ENCODE results near the gene DSTN. TPM values are rescaled to one million over a fixed set of nuclear protein-coding genes. Genes with fewer than 3 reads are reported as not detected.

Gene DSTN
- polyA plus RNA-seq (2012; ENCODE audit: missing spikeins), result 46.9 TPM

DNA sequence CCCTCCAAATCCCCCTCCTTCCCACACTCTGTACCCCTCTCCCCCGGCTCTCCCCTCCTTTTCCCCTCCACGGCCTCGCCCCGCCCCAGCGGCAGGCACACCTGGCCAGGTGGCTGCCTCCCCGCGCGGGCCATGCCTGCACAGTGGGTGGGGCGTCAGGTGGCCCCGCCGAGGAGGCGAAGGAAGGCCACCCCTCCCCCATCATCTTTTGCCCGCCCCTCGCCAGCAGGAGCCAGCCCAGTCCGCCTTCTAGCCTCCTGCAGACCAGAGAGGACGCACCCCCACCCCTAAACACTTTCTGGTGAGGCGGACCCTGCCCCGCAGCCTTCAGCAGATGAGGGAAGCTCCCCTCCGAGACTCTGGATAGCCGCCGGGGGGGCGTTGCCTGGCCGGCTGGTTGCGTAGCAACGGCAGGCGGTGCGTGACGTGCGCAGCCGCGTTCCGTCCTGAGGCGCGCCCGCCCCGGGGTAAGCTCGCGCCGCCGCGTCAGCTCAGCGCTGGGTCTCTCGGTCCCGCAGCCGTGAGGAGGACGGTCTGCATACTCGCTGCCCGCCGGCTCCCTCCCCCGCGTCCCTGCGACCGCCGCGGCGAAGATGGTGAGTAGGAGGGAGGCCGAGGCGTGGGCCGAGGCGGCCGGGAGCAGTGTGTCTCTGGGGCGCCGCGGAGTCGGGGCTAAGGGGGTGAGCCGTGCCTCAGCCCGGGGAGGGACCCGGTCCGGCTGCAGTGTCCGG lies at the start of gene DSTN:
TSS of gene DSTN (plus strand) at position 460 of the 731 bp plus-strand sequence. CDS start at position 594, 134 bp downstream.
- peak; percentile 98 for FAIRE-seq
- TF ChIP-seq TAF1 (IDR thresholded peaks at IDR 0.05; ENCODE audit: borderline replicate concordance, low read depth, low read length) (no peak), POLR2A (IDR thresholded peaks at IDR 0.05; ENCODE audit: low read depth, low read length) (peak; percentile 57; the same call in 1 of the 2 replicates)

GRCh38 chr20:17520583-17520982 lies 49.3 kb upstream of the DSTN start:
- TF ChIP-seq POLR2AphosphoS5 (IDR thresholded peaks at IDR 0.05; ENCODE audit: low read depth, low read length) (no peak), TAF1 (IDR thresholded peaks at IDR 0.05; ENCODE audit: borderline replicate concordance, low read depth, low read length) (no peak), POLR2A (IDR thresholded peaks at IDR 0.05; ENCODE audit: low read depth, low read length) (no peak)

More for the DNA sequence above, at the start of gene DSTN:
- DNase-seq (ENCODE audit: insufficient read length), result peak; percentile 89

DNA sequence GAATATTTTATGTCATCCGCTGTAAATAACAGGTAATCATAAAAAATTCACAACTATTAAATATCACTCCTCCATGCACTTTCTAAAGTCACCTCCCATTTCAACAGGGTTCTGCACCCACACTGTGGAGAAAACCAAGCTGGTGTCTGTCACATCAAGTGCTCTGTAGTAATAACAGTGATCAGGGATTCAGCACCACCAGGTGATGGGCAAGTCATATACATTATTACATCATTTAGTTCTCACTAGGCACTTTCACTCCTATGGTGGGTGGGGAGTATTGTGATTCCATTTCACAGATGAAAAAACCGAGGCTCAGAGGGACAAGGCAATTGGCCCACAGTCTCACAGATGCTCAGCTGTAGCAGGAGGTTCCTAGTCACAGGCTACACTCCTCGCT lies 47.3 kb upstream of the DSTN start:
- FAIRE-seq (no peak), DNase-seq (ENCODE audit: insufficient read length) (no peak)
- TF ChIP-seq POLR2AphosphoS5 (IDR thresholded peaks at IDR 0.05; ENCODE audit: low read depth, low read length) (no peak), POLR2A (IDR thresholded peaks at IDR 0.05; ENCODE audit: low read depth, low read length) (no peak), TAF1 (IDR thresholded peaks at IDR 0.05; ENCODE audit: borderline replicate concordance, low read depth, low read length) (no peak)

More at GRCh38 chr20:17520583-17520982, 49.3 kb upstream of the DSTN start:
- FAIRE-seq (no peak), DNase-seq (ENCODE audit: insufficient read length) (no peak)

DNA sequence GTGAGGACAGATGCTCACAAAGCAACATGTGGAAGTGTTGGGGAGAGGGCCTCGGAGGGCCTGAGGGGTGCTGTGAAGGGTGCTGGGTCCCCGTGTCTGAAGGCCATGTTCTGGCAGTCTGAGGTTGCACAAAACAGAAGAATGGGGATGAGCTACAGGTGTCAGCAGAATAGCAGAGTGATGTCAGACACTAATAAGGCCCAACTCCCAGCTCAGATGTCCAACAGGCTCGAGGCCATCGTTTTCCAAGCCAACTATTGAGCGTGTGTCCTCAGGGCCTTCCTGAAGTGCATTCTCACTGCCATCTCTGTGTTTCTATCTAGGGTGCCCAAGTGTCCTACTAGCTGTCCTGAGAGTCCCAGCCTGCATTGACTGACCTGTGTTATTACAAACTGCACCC lies 46.5 kb upstream of the DSTN start:
- TF ChIP-seq POLR2A (IDR thresholded peaks at IDR 0.05; ENCODE audit: low read depth, low read length) (no peak), POLR2AphosphoS5 (IDR thresholded peaks at IDR 0.05; ENCODE audit: low read depth, low read length) (no peak), TAF1 (IDR thresholded peaks at IDR 0.05; ENCODE audit: borderline replicate concordance, low read depth, low read length) (no peak)
- DNase-seq (ENCODE audit: insufficient read length) (no peak), FAIRE-seq (no peak)

DNA sequence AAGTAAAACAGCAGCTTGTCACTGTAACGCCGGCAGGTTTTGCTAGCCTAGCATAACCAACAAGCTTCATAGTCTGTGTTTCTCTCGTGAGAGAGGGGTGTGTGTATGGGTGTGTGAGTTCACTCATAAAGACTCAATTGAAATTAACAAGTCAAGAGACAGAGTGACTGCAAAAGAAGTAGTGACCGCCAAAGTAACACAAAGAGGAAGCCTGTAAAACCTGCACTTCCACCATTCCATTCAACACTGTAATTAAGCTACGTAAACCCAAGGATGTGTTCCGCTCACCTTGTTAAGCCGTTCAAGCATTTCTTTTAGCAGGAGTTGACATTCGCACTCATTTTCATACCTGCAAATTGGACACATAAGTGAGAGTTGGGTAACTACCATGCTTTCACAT lies 45.3 kb upstream of the DSTN start:
- DNase-seq (ENCODE audit: insufficient read length), result no peak
- FAIRE-seq, result no peak

DNA sequence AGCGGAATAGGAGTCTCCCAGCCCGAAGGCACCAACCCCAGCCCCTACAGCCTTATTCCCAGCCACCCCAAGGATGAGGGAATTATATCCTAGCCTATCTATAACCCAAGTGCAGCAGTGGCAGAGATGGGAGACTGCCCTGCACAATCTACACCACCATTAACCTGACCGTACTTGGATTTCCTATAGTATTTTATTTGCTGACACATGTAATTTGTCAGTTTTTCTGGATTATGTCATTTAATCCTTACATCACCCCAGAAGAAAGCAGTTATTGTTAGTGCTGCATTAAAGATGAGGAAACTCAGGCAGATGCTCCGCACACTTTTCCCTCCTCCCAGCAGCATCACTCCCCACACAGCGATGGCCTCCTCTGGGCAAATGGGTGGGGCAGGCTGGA lies 44.7 kb upstream of the DSTN start:
- TF ChIP-seq POLR2AphosphoS5 (IDR thresholded peaks at IDR 0.05; ENCODE audit: low read depth, low read length), result no peak
- TF ChIP-seq POLR2A (IDR thresholded peaks at IDR 0.05; ENCODE audit: low read depth, low read length), result no peak
- no peak for TF ChIP-seq TAF1 (IDR thresholded peaks at IDR 0.05; ENCODE audit: borderline replicate concordance, low read depth, low read length)
- DNase-seq (ENCODE audit: insufficient read length) (no peak), FAIRE-seq (no peak)

More for the DNA sequence above, 45.3 kb upstream of the DSTN start:
- no peak for TF ChIP-seq POLR2A (IDR thresholded peaks at IDR 0.05; ENCODE audit: low read depth, low read length)
- TF ChIP-seq POLR2AphosphoS5 (IDR thresholded peaks at IDR 0.05; ENCODE audit: low read depth, low read length), result no peak
- TF ChIP-seq TAF1 (IDR thresholded peaks at IDR 0.05; ENCODE audit: borderline replicate concordance, low read depth, low read length), result no peak

DNA sequence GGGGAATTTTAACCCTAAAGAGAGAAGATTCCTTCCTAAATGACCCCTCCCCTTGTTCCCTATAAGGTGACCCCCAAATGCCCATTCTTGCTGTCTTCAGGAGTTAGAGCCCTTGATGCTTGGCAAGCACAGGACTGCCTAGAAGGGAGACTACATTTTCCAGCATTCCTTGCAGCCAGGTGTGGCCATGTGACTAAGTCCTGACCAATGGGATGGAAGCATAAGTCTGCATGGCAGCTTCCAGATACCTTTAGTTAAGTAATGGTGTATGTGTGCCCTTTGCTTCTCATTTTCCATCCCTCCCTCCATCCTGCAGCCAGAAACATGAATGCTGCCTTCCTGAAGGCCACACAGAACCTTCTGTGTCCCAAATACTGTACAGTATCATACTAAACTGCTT lies 44.2 kb upstream of the DSTN start:
- no peak for FAIRE-seq
- DNase-seq (ENCODE audit: insufficient read length), result no peak
- TF ChIP-seq POLR2AphosphoS5 (IDR thresholded peaks at IDR 0.05; ENCODE audit: low read depth, low read length) (no peak), POLR2A (IDR thresholded peaks at IDR 0.05; ENCODE audit: low read depth, low read length) (no peak), TAF1 (IDR thresholded peaks at IDR 0.05; ENCODE audit: borderline replicate concordance, low read depth, low read length) (no peak)

DNA sequence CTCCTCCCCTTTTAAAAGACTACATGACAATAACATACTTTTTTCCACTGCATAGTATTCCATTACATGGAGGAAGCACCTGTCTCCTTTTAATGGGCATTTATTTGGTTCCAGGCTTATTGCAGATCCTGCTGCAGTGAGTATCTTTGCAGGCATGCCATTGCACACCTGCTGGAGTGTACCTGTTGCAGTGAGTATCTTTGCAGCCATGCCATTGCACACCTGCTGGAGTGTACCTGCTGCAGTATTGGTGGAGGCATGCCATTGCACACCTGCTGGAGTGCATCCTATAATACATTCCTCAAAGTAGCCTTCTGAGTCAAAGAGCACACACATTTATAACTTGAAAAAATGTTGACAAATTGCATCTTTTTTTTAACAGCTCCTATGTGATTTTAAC lies 40.3 kb upstream of the DSTN start:
- DNase-seq (ENCODE audit: insufficient read length), result no peak
- no peak for TF ChIP-seq POLR2A (IDR thresholded peaks at IDR 0.05; ENCODE audit: low read depth, low read length)
- no peak for TF ChIP-seq TAF1 (IDR thresholded peaks at IDR 0.05; ENCODE audit: borderline replicate concordance, low read depth, low read length)
- no peak for TF ChIP-seq POLR2AphosphoS5 (IDR thresholded peaks at IDR 0.05; ENCODE audit: low read depth, low read length)
- FAIRE-seq, result no peak

- TF ChIP-seq POLR2AphosphoS5 (IDR thresholded peaks at IDR 0.05; ENCODE audit: low read depth, low read length), result no peak
- TF ChIP-seq POLR2A (IDR thresholded peaks at IDR 0.05; ENCODE audit: low read depth, low read length), result no peak
- no peak for TF ChIP-seq TAF1 (IDR thresholded peaks at IDR 0.05; ENCODE audit: borderline replicate concordance, low read depth, low read length)
- FAIRE-seq, result no peak
- DNase-seq (ENCODE audit: insufficient read length), result no peak
Measured at GRCh38 chr20:17530153-17530552, 39.7 kb upstream of the DSTN start.

- DNase-seq (ENCODE audit: insufficient read length) (peak; percentile 36), FAIRE-seq (peak; percentile 27)
Measured at GRCh38 chr20:17530716-17531664, 38.9 kb upstream of the DSTN start, which contains the start of gene BFSP1. TSS of gene BFSP1 (minus strand) at chr20:17531379. CDS start at chr20:17531329, 50 bp downstream.

GRCh38 chr20:17531665-17532025 lies 38.2 kb upstream of the DSTN start:
- FAIRE-seq (no peak), DNase-seq (ENCODE audit: insufficient read length) (no peak)
- no peak for TF ChIP-seq POLR2A (IDR thresholded peaks at IDR 0.05; ENCODE audit: low read depth, low read length)
- no peak for TF ChIP-seq POLR2AphosphoS5 (IDR thresholded peaks at IDR 0.05; ENCODE audit: low read depth, low read length)
- TF ChIP-seq TAF1 (IDR thresholded peaks at IDR 0.05; ENCODE audit: borderline replicate concordance, low read depth, low read length), result no peak

More at GRCh38 chr20:17530716-17531664, 38.9 kb upstream of the DSTN start, which contains the start of gene BFSP1:
- TF ChIP-seq TAF1 (IDR thresholded peaks at IDR 0.05; ENCODE audit: borderline replicate concordance, low read depth, low read length), result no peak
- no peak for TF ChIP-seq POLR2AphosphoS5 (IDR thresholded peaks at IDR 0.05; ENCODE audit: low read depth, low read length)
- no peak for TF ChIP-seq POLR2A (IDR thresholded peaks at IDR 0.05; ENCODE audit: low read depth, low read length)
